OCI-LY1 (cell line): Measurements from ENCODE around the gene SMIM7.
"Not testable (repeated sequence)": the region's sequence is repeated elsewhere in the genome, so short reads cannot be mapped to it uniquely, and the experiment has no call there.

Experiments
- H2AFZ ChIP-seq: fragments of 200-600 bp; sonication (generic), shearing (Covaris generic); 2 replicates; pipeline ENCODE4 v1.6.0; 2014; ENCODE audit warnings: antibody characterized with exemption, mild to moderate bottlenecking, low read length
- H3F3A ChIP-seq: fragments of 200-600 bp; sonication (generic), shearing (Covaris generic); 2 replicates; pipeline ENCODE4 v1.6.0; 2014; ENCODE audit warnings: mild to moderate bottlenecking, antibody characterized with exemption, low read length, moderate library complexity; ENCODE audit not compliant: insufficient read depth
- H3K27ac ChIP-seq: fragments of 200-600 bp; sonication (generic); 2 replicates; pipeline ENCODE4 v1.5.1; 2014; ENCODE audit warnings: low read length, mixed run types, mild to moderate bottlenecking, low read depth; ENCODE audit not compliant: poor library complexity, severe bottlenecking
- H3K27me3 ChIP-seq: fragments of 200-600 bp; sonication (generic); 2 replicates; pipeline ENCODE4 v1.6.0; 2014; ENCODE audit warnings: antibody characterized with exemption, mild to moderate bottlenecking, low read length, moderate library complexity; ENCODE audit not compliant: insufficient read depth
- H3K36me3 ChIP-seq: fragments of 200-600 bp; sonication (generic); 2 replicates; pipeline ENCODE4 v1.6.1; 2014; ENCODE audit warnings: mild to moderate bottlenecking, antibody characterized with exemption, low read length, moderate library complexity, mixed read lengths; ENCODE audit not compliant: insufficient read depth
- H3K4me1 ChIP-seq: fragments of 200-600 bp; sonication (generic); 2 replicates; pipeline ENCODE4 v1.5.1; 2014; ENCODE audit warnings: mild to moderate bottlenecking, low read length, moderate library complexity; ENCODE audit not compliant: insufficient read depth, severe bottlenecking
- H3K4me2 ChIP-seq: fragments of 200-600 bp; sonication (generic), shearing (Covaris generic); 2 replicates; pipeline ENCODE4 v1.6.1; 2014; ENCODE audit warnings: low read length
- H3K4me3 ChIP-seq: fragments of 200-600 bp; sonication (generic); 2 replicates; pipeline ENCODE4 v1.5.1; 2014; ENCODE audit warnings: low read length, low read depth, mild to moderate bottlenecking, mixed read lengths; ENCODE audit not compliant: poor library complexity, severe bottlenecking
- H3K79me2 ChIP-seq: fragments of 200-600 bp; shearing (Covaris generic); 2 replicates; pipeline ENCODE4 v1.6.1; 2016; ENCODE audit warnings: mixed run types, low read length, mixed read lengths; ENCODE audit not compliant: insufficient read depth
- H3K9ac ChIP-seq: fragments of 200-600 bp; sonication (generic), shearing (Covaris generic); 2 replicates; pipeline ENCODE4 v1.6.1; 2014; ENCODE audit warnings: mild to moderate bottlenecking, low read length, mixed read lengths
- H3K9me2 ChIP-seq: fragments of 200-600 bp; sonication (generic), shearing (Covaris generic); 2 replicates; pipeline ENCODE4 v1.6.1; 2014; ENCODE audit warnings: low read depth, mild to moderate bottlenecking, low read length, mixed read lengths
- H3K9me3 ChIP-seq: fragments of 200-600 bp; shearing (Covaris generic); 2 replicates; pipeline ENCODE4 v1.6.1; 2014; ENCODE audit warnings: low read length, mixed read lengths
- H4K20me1 ChIP-seq: fragments of 200-600 bp; sonication (generic), shearing (Covaris generic); 2 replicates; pipeline ENCODE4 v1.6.0; 2016; ENCODE audit warnings: mild to moderate bottlenecking, low read length; ENCODE audit not compliant: insufficient read depth
- CTCF ChIP-seq: fragments of 200-600 bp; sonication (generic), shearing (Covaris generic); IDR thresholded peaks from 2 replicates; pipeline ENCODE4 v1.5.1; 2017; ENCODE audit warnings: mild to moderate bottlenecking, antibody characterized with exemption, low read length, moderate library complexity, mixed read lengths
- EZH2 ChIP-seq: fragments of 200-600 bp; sonication (generic), shearing (Covaris generic); IDR thresholded peaks from 2 replicates; pipeline ENCODE4 v1.8.0; 2017; ENCODE audit warnings: borderline replicate concordance, mixed run types, mild to moderate bottlenecking, antibody characterized with exemption, low read length, moderate library complexity, mixed read lengths

Gene SMIM7

GRCh38 chr19:16671652-16672274 lies 11.8 kb upstream of the SMIM7 start:
- Histone ChIP-seq H3K9me3 (no peaks in the 10 kb centered on the region), H3K27me3 (no peaks in the 10 kb centered on the region), H3K4me2 (no peak overlapping the region), H3K4me3 (no peak overlapping the region), H3F3A (no peaks in the 10 kb centered on the region), H3K4me1 (no peaks in the 10 kb centered on the region), H4K20me1 (no peaks in the 10 kb centered on the region), H3K36me3 (peaks cover 6% of the 10 kb centered on the region), H2AFZ (no peak overlapping the region), H3K79me2 (no peaks in the 10 kb centered on the region), H3K9me2 (no peaks in the 10 kb centered on the region), H3K9ac (no peak overlapping the region), H3K27ac (no peak overlapping the region)
- no peak for TF ChIP-seq EZH2
- no peak for TF ChIP-seq CTCF

- Histone ChIP-seq H3K4me2 (no peak overlapping the region), H3K27ac (no peak overlapping the region), H3K36me3 (peaks cover 6% of the 10 kb centered on the region)
These were observed 10.3 kb upstream of the SMIM7 start for GRCh38 chr19:16670291-16670690.

GRCh38 chr19:16668702-16669101 lies 8.8 kb upstream of the SMIM7 start:
- H3K9me3 ChIP-seq, H3K36me3 ChIP-seq, H3K4me1 ChIP-seq, H3K4me3 ChIP-seq, H3K4me2 ChIP-seq, H3K27me3 ChIP-seq, H4K20me1 ChIP-seq, H3F3A ChIP-seq, H3K9ac ChIP-seq, H2AFZ ChIP-seq, H3K27ac ChIP-seq, H3K9me2 ChIP-seq, H3K79me2 ChIP-seq: not testable (repeated sequence)

More at GRCh38 chr19:16670291-16670690, 10.3 kb upstream of the SMIM7 start:
- Histone ChIP-seq H3K4me1 (no peaks in the 10 kb centered on the region), H3K79me2 (no peaks in the 10 kb centered on the region), H3K9me3 (no peaks in the 10 kb centered on the region), H3K9me2 (no peaks in the 10 kb centered on the region), H3K4me3 (no peak overlapping the region), H2AFZ (no peak overlapping the region), H4K20me1 (no peaks in the 10 kb centered on the region), H3K27me3 (no peaks in the 10 kb centered on the region), H3K9ac (no peak overlapping the region), H3F3A (no peaks in the 10 kb centered on the region)
- TF ChIP-seq EZH2 = no peak
- no peak for TF ChIP-seq CTCF

GRCh38 chr19:16668176-16668575 lies 8.2 kb upstream of the SMIM7 start:
- Histone ChIP-seq H2AFZ (no peak overlapping the region), H3K4me2 (no peak overlapping the region), H3K9me2 (no peaks in the 10 kb centered on the region), H3F3A (no peaks in the 10 kb centered on the region), H3K36me3 (peaks cover 6% of the 10 kb centered on the region), H3K4me1 (peaks cover under 1% of the 10 kb centered on the region), H3K9ac (no peak overlapping the region), H3K27ac (no peak overlapping the region), H3K79me2 (no peaks in the 10 kb centered on the region), H3K27me3 (no peaks in the 10 kb centered on the region), H3K4me3 (no peak overlapping the region), H3K9me3 (no peaks in the 10 kb centered on the region), H4K20me1 (no peaks in the 10 kb centered on the region)
- TF ChIP-seq EZH2 (no peak), CTCF (no peak)
